ENCODE data around the gene FMNL2. TPM values are rescaled to one million over a fixed set of nuclear protein-coding genes. Genes with fewer than 3 reads are reported as not detected.

Gene FMNL2
- total RNA-seq, 1 experiment from 2014 or later = 33.6 TPM

DNA sequence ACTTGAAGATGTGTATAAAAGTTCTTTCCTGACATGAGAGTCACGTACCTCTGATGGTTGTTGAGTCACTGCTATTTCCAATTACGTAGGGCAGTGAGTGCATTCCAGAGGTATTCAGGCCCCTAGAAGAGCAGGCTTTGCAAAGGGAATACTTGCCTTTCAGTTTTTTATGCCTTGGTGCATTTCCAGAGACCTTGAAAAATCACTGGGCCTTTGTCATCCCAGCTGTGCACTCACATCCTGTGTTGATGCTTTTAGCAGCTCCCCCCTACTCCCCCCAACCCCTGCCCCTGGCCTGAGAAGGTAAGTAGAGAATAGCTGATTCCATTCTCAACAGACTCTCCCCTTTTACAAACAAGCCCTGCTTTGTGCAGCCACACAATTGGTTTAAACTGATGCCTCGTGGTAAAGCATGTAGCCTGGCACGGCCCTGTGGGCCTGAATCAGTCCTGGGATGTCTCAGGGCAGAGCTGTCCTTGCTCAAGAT, 208.1 kb downstream of the FMNL2 start:
- no peaks in the 10 kb centered on the region for H4K20me1 ChIP-seq (ENCODE audit: control insufficient read depth, insufficient read depth, insufficient read length)
- Mint-ChIP-seq H3K9me3 (no peaks in the 10 kb centered on the region), H3K36me3 (ENCODE audit: insufficient read depth in 1 of 3, low read depth in 3 of 3) (peaks cover 4 to 5% (median 4%) of the 10 kb centered on the region in 3 experiments; a peak in 4 of 7 replicates), H3K4me3 (no peak overlapping the region), H3K27ac (peak overlapping the region; percentile 5 to 80 (median 75); a peak in 3 of 7 replicates), H3K27me3 (ENCODE audit: low read depth) (no peaks in the 10 kb centered on the region), H3K4me1 (peaks cover 14 to 23% of the 10 kb centered on the region in 2 experiments)
- no peaks in the 10 kb centered on the region for H3K23me2 ChIP-seq (ENCODE audit: insufficient read length, low read depth, low read length, poor library complexity, severe bottlenecking)
- H2AFZ ChIP-seq (ENCODE audit: low read length) = no peak overlapping the region
- H2BK12ac ChIP-seq (ENCODE audit: insufficient read length, low read depth, low read length) = no peak overlapping the region
- no peaks in the 10 kb centered on the region for H3K79me1 ChIP-seq (ENCODE audit: insufficient read depth, low read depth, low read length, poor library complexity, severe bottlenecking)
- H3K27ac ChIP-seq (ENCODE audit: insufficient read length, low read depth, low read length) = no peak overlapping the region
- H3K56ac ChIP-seq (ENCODE audit: insufficient read length, low read depth, low read length) = no peak overlapping the region
- no CpG with 5 or more reads among the region's 4 CpGs for WGBS (ENCODE audit: extremely low coverage, insufficient read length, low lambda C conversion rate)
- no peak overlapping the region for H2BK20ac ChIP-seq (ENCODE audit: low read depth, low read length, poor library complexity, severe bottlenecking)
- no peaks in the 10 kb centered on the region for H3K9me3 ChIP-seq (ENCODE audit: control insufficient read depth, low read depth, low read length)
- H2AK5ac ChIP-seq (ENCODE audit: insufficient read length, low read length) = no peak overlapping the region
- H4K5ac ChIP-seq (ENCODE audit: insufficient read length, low read depth, low read length) = no peak overlapping the region
- no peak overlapping the region for H3K23ac ChIP-seq (ENCODE audit: insufficient read length, low read depth, low read length)
- DNase-seq = no peak
- H3K4me2 ChIP-seq (ENCODE audit: insufficient read depth, insufficient read length, low read length) = no peak overlapping the region
- no peak overlapping the region for H3K9ac ChIP-seq (ENCODE audit: extremely low read depth, insufficient read length, low read length)
- H4K8ac ChIP-seq (replicated peaks; ENCODE audit: insufficient read length, low read depth, low read length) = no peak overlapping the region
- H2BK5ac ChIP-seq (ENCODE audit: insufficient read length, low read length) = no peak overlapping the region
- no peak overlapping the region for H3K14ac ChIP-seq (ENCODE audit: insufficient read depth, low read length)
- no peaks in the 10 kb centered on the region; the same call in 1 of the 2 replicates for H3K4me1 ChIP-seq (ENCODE audit: insufficient read depth, low read length)
- H3K4ac ChIP-seq (ENCODE audit: low read depth, low read length) = no peak overlapping the region
- H2BK15ac ChIP-seq (ENCODE audit: low read depth, low read length) = no peak overlapping the region
- H3K18ac ChIP-seq (ENCODE audit: insufficient read length, low read depth, low read length) = no peak overlapping the region
- no peak for TF ChIP-seq CTCF (conservative IDR thresholded peaks at IDR 0.05)
- H3K27me3 ChIP-seq (ENCODE audit: insufficient read depth, low read length) = no peaks in the 10 kb centered on the region
- H2BK120ac ChIP-seq (ENCODE audit: low read depth, low read length, poor library complexity, severe bottlenecking) = no peak overlapping the region
- H3T11ph ChIP-seq (ENCODE audit: low read length) = no peak overlapping the region
- no peak overlapping the region for H4K91ac ChIP-seq (ENCODE audit: insufficient read length, low read depth, low read length)
- H3K79me2 ChIP-seq (ENCODE audit: insufficient read depth, low read length) = no peaks in the 10 kb centered on the region; the same call in 1 of the 2 replicates

Data from H9 (cell line).